Stimulated activated CD4-positive, alpha-beta T cell treated with anti-CD3 and anti-CD28 coated beads, Interleukin-2, amount 100 ng/mL, for 4 hours (primary cell): ENCODE results near the gene COIL.
"Not testable (repeated sequence)": the region's sequence is repeated elsewhere in the genome, so short reads cannot be mapped to it uniquely, and the experiment has no call there.

Experiments
- DNase-seq: peaks from one replicate; pipeline ENCODE4 v3.0.0-alpha.2; 2020; ENCODE audit warnings: low read depth

COIL gene

GRCh38 chr17:56960596-56961538 lies at the start of gene COIL:
Gene COIL, minus strand, starts transcription at chr17:56961050. Its CDS starts 31 bp downstream, at chr17:56961019.
- peak; percentile 91 for DNase-seq

GRCh38 chr17:57010487-57010886 lies 49.6 kb upstream of the COIL start:
- no peak for DNase-seq

GRCh38 chr17:57009737-57010445 lies 49.0 kb upstream of the COIL start:
- peak; percentile 18 for DNase-seq

GRCh38 chr17:57008958-57009357 lies 48.1 kb upstream of the COIL start:
- no peak for DNase-seq

GRCh38 chr17:57006040-57006439 lies 45.2 kb upstream of the COIL start:
- no peak for DNase-seq

- DNase-seq, result no peak
Observed at GRCh38 chr17:57004944-57005579, 44.2 kb upstream of the COIL start.

GRCh38 chr17:57002904-57003303 lies 42.1 kb upstream of the COIL start:
- DNase-seq, result no peak

GRCh38 chr17:57001541-57001940 lies 40.7 kb upstream of the COIL start:
- DNase-seq, result no peak

- DNase-seq, result no peak
Observed at GRCh38 chr17:56997313-56997712, 36.5 kb upstream of the COIL start.

- DNase-seq, result no peak
Observed at GRCh38 chr17:56995766-56996165, 34.9 kb upstream of the COIL start.

GRCh38 chr17:56994009-56994792 lies 33.4 kb upstream of the COIL start:
- no peak for DNase-seq

GRCh38 chr17:56992364-56992763 lies 31.5 kb upstream of the COIL start:
- DNase-seq, result no peak

GRCh38 chr17:56988901-56989572 lies 28.2 kb upstream of the COIL start:
- no peak for DNase-seq

GRCh38 chr17:56987283-56987834 lies 26.5 kb upstream of the COIL start:
- DNase-seq, result no peak

GRCh38 chr17:56985371-56986162 lies 24.7 kb upstream of the COIL start:
- no peak for DNase-seq

GRCh38 chr17:56983366-56983765 lies 22.5 kb upstream of the COIL start:
- DNase-seq, result no peak

- no peak for DNase-seq
Observed at GRCh38 chr17:56982312-56982711, 21.5 kb upstream of the COIL start.

- not testable (repeated sequence) for DNase-seq
Observed at GRCh38 chr17:56980526-56980925, 19.7 kb upstream of the COIL start.

GRCh38 chr17:56979091-56979480 lies 18.2 kb upstream of the COIL start:
- DNase-seq, result no peak

- DNase-seq, result no peak
Observed at GRCh38 chr17:56978441-56979090, 17.7 kb upstream of the COIL start.
